SK-N-SH (cell line): ENCODE results near the gene ZIC1. TPM values are rescaled to one million over a fixed set of nuclear protein-coding genes. Genes with fewer than 3 reads are reported as not detected.

Experiments used
- CTCF ChIA-PET: fragments of 300-600, 350-600 bp; formaldehyde crosslinking; extraction: SDS; loops from one replicate; lab custom pipeline; 2021; lab: Yijun Ruan, JAX
- POLR2A ChIA-PET: fragments of 350-600 bp; sonication (Branson Sonifier 250); formaldehyde crosslinking; extraction: SDS; loops from one replicate; lab custom pipeline; 2020; ENCODE audit warnings: antibody characterized with exemption, inconsistent platforms; lab: Yijun Ruan, JAX
- DNase-seq: peaks from one replicate; pipeline ENCODE4 v3.0.0; 2012
- H2AFZ ChIP-seq: fragments of 200-600 bp; sonication (generic); 2 replicates; pipeline ENCODE4 v1.8.1; 2016; ENCODE audit warnings: antibody characterized with exemption, mild to moderate bottlenecking, low read depth
- H3F3A ChIP-seq: fragments of 200-600 bp; sonication (generic); replicated peaks from 2 replicates; pipeline ENCODE3; 2016; ENCODE audit warnings: antibody characterized with exemption, mild to moderate bottlenecking; ENCODE audit not compliant: insufficient read depth
- H3K27ac ChIP-seq, 2 experiments: fragments of 200-500 bp in 1 of 2; fragments of 200-600 bp in 1 of 2; sonication (Bioruptor generic) in 1 of 2; sonication (generic), shearing (Covaris generic) in 1 of 2; 2 replicates each; pipeline versions ENCODE4 v1.5.1 to v1.6.1; 2014 to 2016; ENCODE audit warnings: low read depth in 2 of 2, inconsistent platforms in 1 of 2, low read length in 1 of 2, mild to moderate bottlenecking in 1 of 2, mixed read lengths in 1 of 2
- H3K27me3 ChIP-seq: fragments of 200-600 bp; sonication (generic), shearing (Covaris generic); 2 replicates; pipeline ENCODE4 v1.6.1; 2016; ENCODE audit warnings: mixed run types; ENCODE audit not compliant: insufficient read depth
- H3K36me3 ChIP-seq, 2 experiments: fragments of 200-500 bp in 1 of 2; fragments of 200-600 bp in 1 of 2; sonication (Bioruptor generic) in 1 of 2; sonication (generic) in 1 of 2; replicated peaks in 1 of 2; 2 replicates each; pipeline versions ENCODE3 to v1.5.1; 2014 to 2016; ENCODE audit warnings: low read length in 1 of 2, mild to moderate bottlenecking in 1 of 2; ENCODE audit not compliant: insufficient read depth in 2 of 2, control insufficient read depth in 1 of 2
- H3K4me1 ChIP-seq, 2 experiments: fragments of 200-500 bp in 1 of 2; fragments of 200-600 bp in 1 of 2; sonication (Bioruptor generic) in 1 of 2; sonication (generic), shearing (Covaris generic) in 1 of 2; 2 replicates each; pipeline versions ENCODE4 v1.5.1 to v1.6.1; 2014 to 2016; ENCODE audit warnings: low read depth in 1 of 2, low read length in 1 of 2, mixed run types in 1 of 2; ENCODE audit not compliant: insufficient read depth in 2 of 2, control insufficient read depth in 1 of 2
- H3K4me2 ChIP-seq: fragments of 200-600 bp; sonication (generic), shearing (Covaris generic); 2 replicates; pipeline ENCODE4 v1.6.1; 2017; ENCODE audit warnings: mixed run types
- H3K4me3 ChIP-seq, 2 experiments: fragments of 200-500 bp in 1 of 2; fragments of 200-600 bp in 1 of 2; sonication (Bioruptor generic) in 1 of 2; sonication (generic), shearing (Covaris generic) in 1 of 2; 2 replicates each; pipeline versions ENCODE4 v1.5.1 to v1.8.1; 2014 to 2016; ENCODE audit warnings: low read depth in 2 of 2, inconsistent platforms in 1 of 2, low read length in 1 of 2, mild to moderate bottlenecking in 1 of 2, mixed read lengths in 1 of 2, moderate library complexity in 1 of 2
- H3K79me2 ChIP-seq: fragments of 200-600 bp; sonication (generic); 2 replicates; pipeline ENCODE4 v1.8.1; 2017; ENCODE audit warnings: mild to moderate bottlenecking; ENCODE audit not compliant: insufficient read depth
- H3K9ac ChIP-seq: fragments of 200-600 bp; sonication (generic); 2 replicates; pipeline ENCODE4 v1.6.1; 2017; ENCODE audit warnings: mixed run types
- H3K9me2 ChIP-seq: fragments of 200-600 bp; sonication (generic); 2 replicates; pipeline ENCODE4 v1.6.1; 2017; ENCODE audit warnings: mixed run types
- H3K9me3 ChIP-seq: fragments of 200-600 bp; sonication (generic); 2 replicates; pipeline ENCODE4 v1.6.1; 2017; ENCODE audit warnings: mixed run types, mild to moderate bottlenecking, moderate library complexity
- H4K20me1 ChIP-seq: fragments of 200-600 bp; sonication (generic); 2 replicates; pipeline ENCODE4 v1.6.1; 2017; ENCODE audit warnings: mild to moderate bottlenecking, mixed run types; ENCODE audit not compliant: insufficient read depth
- EZH2phosphoT487 ChIP-seq: fragments of 200-600 bp; sonication (generic); IDR thresholded peaks from 2 replicates; pipeline ENCODE4 v1.6.1; 2017; ENCODE audit warnings: low read depth, mixed run types, mild to moderate bottlenecking, antibody characterized with exemption, moderate library complexity, borderline replicate concordance
- FOSL2 ChIP-seq: IDR thresholded peaks from 2 replicates; pipeline ENCODE4 v1.4.0; 2012; ENCODE audit warnings: low read depth, mild to moderate bottlenecking, moderate library complexity, borderline replicate concordance
- FOXJ3 ChIP-seq: sonication (generic); formaldehyde crosslinking; IDR thresholded peaks from 2 replicates; pipeline ENCODE4 v1.5.1; 2020; ENCODE audit warnings: mild to moderate bottlenecking, missing genetic modification reagents
- GABPA ChIP-seq: IDR thresholded peaks from 2 replicates; pipeline ENCODE4 v1.4.0; 2012; ENCODE audit warnings: low read depth, mild to moderate bottlenecking
- MEF2A ChIP-seq: IDR thresholded peaks from 2 replicates; pipeline ENCODE4 v1.4.0; 2012; ENCODE audit warnings: low read depth, borderline replicate concordance
- MXI1 ChIP-seq: IDR thresholded peaks from 2 replicates; pipeline ENCODE4 v1.6.1; 2012; ENCODE audit warnings: mild to moderate bottlenecking, low read depth, low read length, improper control_type of control experiment
- PBX3 ChIP-seq: IDR thresholded peaks from 2 replicates; pipeline ENCODE4; 2012
- RCOR1 ChIP-seq: fragments of 150-350 bp; IDR thresholded peaks from 2 replicates; pipeline ENCODE4 v1.6.1; 2017; ENCODE audit warnings: antibody characterized with exemption, low read length
- RFX5 ChIP-seq: IDR thresholded peaks from 2 replicates; pipeline ENCODE4 v1.6.1; 2012; ENCODE audit warnings: mild to moderate bottlenecking, improper control_type of control experiment, low read length
- RXRA ChIP-seq: IDR thresholded peaks from 2 replicates; pipeline ENCODE4 v1.4.0; 2012; ENCODE audit warnings: low read depth, mild to moderate bottlenecking, borderline replicate concordance
- SIN3A ChIP-seq: IDR thresholded peaks from 2 replicates; pipeline ENCODE4 v1.6.1; 2012; ENCODE audit warnings: low read depth, mild to moderate bottlenecking, low read length, moderate library complexity, borderline replicate concordance
- SMC3 ChIP-seq: IDR thresholded peaks from 2 replicates; pipeline ENCODE4 v1.6.1; 2012; ENCODE audit warnings: low read depth, low read length, improper control_type of control experiment
- TCF12 ChIP-seq: IDR thresholded peaks from 2 replicates; pipeline ENCODE4 v1.4.0; 2012
- USF1 ChIP-seq: IDR thresholded peaks from 2 replicates; pipeline ENCODE4 v1.4.0; 2012; ENCODE audit warnings: low read depth, borderline replicate concordance
- USF2 ChIP-seq: fragments of 150-350 bp; IDR thresholded peaks from 2 replicates; pipeline ENCODE4 v1.6.1; 2017; ENCODE audit warnings: antibody characterized with exemption, low read length, low read depth, borderline replicate concordance
- YY1 ChIP-seq: IDR thresholded peaks from 2 replicates; pipeline ENCODE4 v1.4.0; 2012; ENCODE audit warnings: low read depth, mild to moderate bottlenecking
- WGBS: methylation state at CpG from one replicate; pipeline ENCODE4 v1.1.6; 2017; ENCODE audit warnings: low lambda C conversion rate; 5-methylcytosine and 5-hydroxymethylcytosine counted together
- polyA plus RNA-seq, 3 experiments: library from polyadenylated mRNA; depleted of rRNA; stranded (reverse); fragments of >200 nt; gene quantifications; 2 replicates each; pipeline ENCODE4 v1.2.3, GENCODE V29; 2012
- TF ChIP-seq, protein P1 (sequence below): fragments of 200-600 bp; sonication (generic); IDR thresholded peaks from 2 replicates; pipeline ENCODE4 v1.6.1; 2017; ENCODE audit warnings: antibody characterized with exemption, mild to moderate bottlenecking, moderate library complexity

Gene ZIC1
- polyA plus RNA-seq, 1 of the 3 experiments (the other 2 are of a cell fraction), result 16.7 TPM

- H3K4me3 ChIP-seq, result no peak overlapping the region
- no peak overlapping the region for H3K4me2 ChIP-seq
- H3K9me3 ChIP-seq, result no peaks in the 10 kb centered on the region
- TF ChIP-seq MEF2A (no peak), YY1 (no peak), EZH2phosphoT487 (no peak), RCOR1 (no peak)
- TF ChIP-seq, all 33 proteins: peak for 0
- Histone ChIP-seq H3K9me2 (no peaks in the 10 kb centered on the region), H3K27me3 (no peaks in the 10 kb centered on the region), H3K27ac (no peak overlapping the region), H3K79me2 (no peaks in the 10 kb centered on the region), H3K9ac (no peak overlapping the region), H2AFZ (no peak overlapping the region), H3K36me3 (no peaks in the 10 kb centered on the region), H3F3A (no peaks in the 10 kb centered on the region), H3K4me1 (no peaks in the 10 kb centered on the region), H4K20me1 (no peaks in the 10 kb centered on the region)
- POLR2A ChIA-PET, result no interaction called here
- WGBS, result 27% methylated on average over 1 of the region's 1 CpG
- CTCF ChIA-PET, result no interaction called here
- DNase-seq, result no peak
Measured at GRCh38 chr3:147458995-147459704, 50.0 kb downstream of the ZIC1 start.

GRCh38 chr3:147462856-147463255 is 53.7 kb downstream of the ZIC1 start:
- ChIA-PET CTCF (no interaction called here), POLR2A (no interaction called here)
- TF ChIP-seq GABPA (no peak), FOSL2 (no peak), TCF12 (no peak), YY1 (no peak), MXI1 (no peak), RFX5 (no peak), FOXJ3 (CRISPR knock-in tag) (no peak), USF1 (no peak), SIN3A (no peak), RXRA (no peak), PBX3 (no peak), USF2 (no peak), SMC3 (no peak)
- TF ChIP-seq, protein P1, sequence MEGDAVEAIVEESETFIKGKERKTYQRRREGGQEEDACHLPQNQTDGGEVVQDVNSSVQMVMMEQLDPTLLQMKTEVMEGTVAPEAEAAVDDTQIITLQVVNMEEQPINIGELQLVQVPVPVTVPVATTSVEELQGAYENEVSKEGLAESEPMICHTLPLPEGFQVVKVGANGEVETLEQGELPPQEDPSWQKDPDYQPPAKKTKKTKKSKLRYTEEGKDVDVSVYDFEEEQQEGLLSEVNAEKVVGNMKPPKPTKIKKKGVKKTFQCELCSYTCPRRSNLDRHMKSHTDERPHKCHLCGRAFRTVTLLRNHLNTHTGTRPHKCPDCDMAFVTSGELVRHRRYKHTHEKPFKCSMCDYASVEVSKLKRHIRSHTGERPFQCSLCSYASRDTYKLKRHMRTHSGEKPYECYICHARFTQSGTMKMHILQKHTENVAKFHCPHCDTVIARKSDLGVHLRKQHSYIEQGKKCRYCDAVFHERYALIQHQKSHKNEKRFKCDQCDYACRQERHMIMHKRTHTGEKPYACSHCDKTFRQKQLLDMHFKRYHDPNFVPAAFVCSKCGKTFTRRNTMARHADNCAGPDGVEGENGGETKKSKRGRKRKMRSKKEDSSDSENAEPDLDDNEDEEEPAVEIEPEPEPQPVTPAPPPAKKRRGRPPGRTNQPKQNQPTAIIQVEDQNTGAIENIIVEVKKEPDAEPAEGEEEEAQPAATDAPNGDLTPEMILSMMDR, result no peak
- no peak overlapping the region for H3K27ac ChIP-seq
- 17% methylated on average over 1 of the region's 1 CpG for WGBS
- no peaks in the 10 kb centered on the region for H3K79me2 ChIP-seq
- H3K4me2 ChIP-seq, result no peak overlapping the region
- no peaks in the 10 kb centered on the region for H3F3A ChIP-seq
- H3K4me3 ChIP-seq, result no peak overlapping the region
- no peaks in the 10 kb centered on the region for H4K20me1 ChIP-seq
- no peak overlapping the region for H3K9ac ChIP-seq
- no peaks in the 10 kb centered on the region for H3K36me3 ChIP-seq
- no peak overlapping the region for H2AFZ ChIP-seq
- H3K4me1 ChIP-seq, result no peaks in the 10 kb centered on the region
- DNase-seq, result no peak
- H3K9me3 ChIP-seq, result no peaks in the 10 kb centered on the region
- no peaks in the 10 kb centered on the region for H3K27me3 ChIP-seq
- H3K9me2 ChIP-seq, result no peaks in the 10 kb centered on the region
